Epithelial cell of esophagus (primary cell): Measurements from ENCODE around the gene PLAGL1.

Experiments
- DNase-seq: peaks from one replicate; pipeline ENCODE4 v3.0.0; 2010; ENCODE audit warnings: low read depth
- H3K4me3 ChIP-seq: 2 replicates; pipeline ENCODE4 v1.5.1; 2011; ENCODE audit warnings: mild to moderate bottlenecking, low read length, control low read depth
- TF ChIP-seq, protein P1 (sequence below): IDR thresholded peaks from 2 replicates; pipeline ENCODE4 v1.5.1; 2011; ENCODE audit warnings: low read depth, mild to moderate bottlenecking, low read length, control low read depth, inconsistent platforms; ENCODE audit not compliant: insufficient read depth; ENCODE audit errors: missing control alignments

Gene PLAGL1

DNA sequence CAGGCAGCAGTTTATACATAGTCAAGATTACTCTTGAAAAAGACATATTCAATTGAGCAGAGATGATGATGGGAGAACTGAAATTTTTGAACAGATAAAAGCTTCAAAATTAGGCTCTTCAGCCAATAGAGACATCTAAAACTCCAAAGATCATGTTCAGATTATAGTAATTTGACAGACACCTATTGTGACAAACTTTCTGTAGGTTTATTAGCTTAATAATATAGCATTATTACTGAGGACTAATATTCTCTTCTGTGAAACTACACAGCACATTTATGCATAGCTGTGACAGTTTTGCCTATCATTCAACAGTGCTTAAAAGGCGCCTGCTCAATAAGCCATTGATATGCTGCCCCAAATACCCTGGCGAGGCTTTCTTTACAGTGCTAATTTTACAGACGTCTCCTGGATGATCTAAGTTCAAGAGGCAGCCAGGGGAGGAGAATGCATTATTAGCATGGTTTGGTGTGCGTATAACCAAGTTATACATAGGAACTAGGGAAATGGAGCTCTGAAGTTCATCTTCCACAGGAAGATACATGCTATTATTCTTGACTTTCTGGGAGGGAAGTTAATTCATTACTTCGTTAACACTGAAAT is 21.5 kb downstream of the PLAGL1 start:
- no peak overlapping the region for H3K4me3 ChIP-seq
- TF ChIP-seq, protein P1, sequence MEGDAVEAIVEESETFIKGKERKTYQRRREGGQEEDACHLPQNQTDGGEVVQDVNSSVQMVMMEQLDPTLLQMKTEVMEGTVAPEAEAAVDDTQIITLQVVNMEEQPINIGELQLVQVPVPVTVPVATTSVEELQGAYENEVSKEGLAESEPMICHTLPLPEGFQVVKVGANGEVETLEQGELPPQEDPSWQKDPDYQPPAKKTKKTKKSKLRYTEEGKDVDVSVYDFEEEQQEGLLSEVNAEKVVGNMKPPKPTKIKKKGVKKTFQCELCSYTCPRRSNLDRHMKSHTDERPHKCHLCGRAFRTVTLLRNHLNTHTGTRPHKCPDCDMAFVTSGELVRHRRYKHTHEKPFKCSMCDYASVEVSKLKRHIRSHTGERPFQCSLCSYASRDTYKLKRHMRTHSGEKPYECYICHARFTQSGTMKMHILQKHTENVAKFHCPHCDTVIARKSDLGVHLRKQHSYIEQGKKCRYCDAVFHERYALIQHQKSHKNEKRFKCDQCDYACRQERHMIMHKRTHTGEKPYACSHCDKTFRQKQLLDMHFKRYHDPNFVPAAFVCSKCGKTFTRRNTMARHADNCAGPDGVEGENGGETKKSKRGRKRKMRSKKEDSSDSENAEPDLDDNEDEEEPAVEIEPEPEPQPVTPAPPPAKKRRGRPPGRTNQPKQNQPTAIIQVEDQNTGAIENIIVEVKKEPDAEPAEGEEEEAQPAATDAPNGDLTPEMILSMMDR = no peak
- DNase-seq = no peak

DNA sequence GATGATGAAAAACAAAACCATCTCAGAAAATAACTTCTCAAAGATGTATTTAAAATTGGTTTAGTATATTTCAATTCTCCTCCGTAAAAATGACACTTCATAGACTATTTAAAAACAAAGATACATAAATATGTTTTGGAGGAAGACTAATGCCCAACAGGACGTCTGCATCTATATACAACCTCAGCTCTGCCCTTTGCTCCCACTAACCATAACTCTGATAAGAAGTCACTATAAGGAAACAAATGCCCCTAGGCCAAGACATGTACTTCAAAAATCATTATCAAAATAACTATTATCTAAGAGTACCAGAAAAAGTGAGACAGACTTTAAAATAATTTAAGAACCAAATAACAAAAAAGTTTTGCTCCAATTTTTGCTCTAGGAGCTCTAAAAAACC is 23.4 kb downstream of the PLAGL1 start:
- TF ChIP-seq, protein P1 = no peak
- no peak overlapping the region for H3K4me3 ChIP-seq
- no peak for DNase-seq

DNA sequence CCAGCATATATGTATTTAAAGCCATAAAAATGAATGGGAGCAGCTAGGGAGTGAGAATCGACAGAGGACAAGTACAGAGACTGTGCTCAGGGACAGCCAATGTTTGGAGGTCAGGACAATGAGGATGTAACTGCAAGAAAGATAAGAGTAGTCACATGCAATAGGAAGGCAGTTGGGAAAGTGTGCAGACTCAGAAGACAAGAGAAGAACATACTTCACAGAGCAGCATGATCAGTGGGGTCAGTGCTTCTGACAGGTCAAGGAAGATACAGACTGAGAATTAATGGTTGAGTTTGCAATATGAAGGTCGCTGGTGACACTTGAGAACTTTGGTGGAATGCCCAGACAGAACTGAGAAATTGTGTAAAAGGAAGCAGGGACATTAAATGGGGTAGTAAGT is 25.1 kb downstream of the PLAGL1 start:
- TF ChIP-seq, protein P1 = no peak
- no peak for DNase-seq
- no peak overlapping the region for H3K4me3 ChIP-seq

DNA sequence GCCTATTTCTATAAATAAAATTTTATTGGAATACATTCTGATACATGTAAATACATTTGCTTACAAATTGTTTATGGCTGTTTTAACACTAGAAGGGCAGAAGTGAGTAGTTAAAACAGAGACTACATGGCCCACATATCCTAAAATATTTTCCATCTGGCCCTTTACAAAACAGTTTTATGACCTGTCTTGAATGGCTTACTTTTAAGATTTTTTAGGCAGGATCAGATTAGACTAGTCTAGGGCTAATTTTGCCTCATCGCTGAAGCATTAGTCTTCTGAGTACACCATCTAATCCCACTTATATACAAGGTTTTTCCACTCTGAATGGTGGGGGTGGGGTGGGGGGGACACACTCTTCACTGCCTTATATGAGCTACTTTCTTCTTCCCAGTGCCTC is 27.1 kb downstream of the PLAGL1 start:
- DNase-seq = no peak
- H3K4me3 ChIP-seq = no peak overlapping the region
- TF ChIP-seq, protein P1 = no peak

DNA sequence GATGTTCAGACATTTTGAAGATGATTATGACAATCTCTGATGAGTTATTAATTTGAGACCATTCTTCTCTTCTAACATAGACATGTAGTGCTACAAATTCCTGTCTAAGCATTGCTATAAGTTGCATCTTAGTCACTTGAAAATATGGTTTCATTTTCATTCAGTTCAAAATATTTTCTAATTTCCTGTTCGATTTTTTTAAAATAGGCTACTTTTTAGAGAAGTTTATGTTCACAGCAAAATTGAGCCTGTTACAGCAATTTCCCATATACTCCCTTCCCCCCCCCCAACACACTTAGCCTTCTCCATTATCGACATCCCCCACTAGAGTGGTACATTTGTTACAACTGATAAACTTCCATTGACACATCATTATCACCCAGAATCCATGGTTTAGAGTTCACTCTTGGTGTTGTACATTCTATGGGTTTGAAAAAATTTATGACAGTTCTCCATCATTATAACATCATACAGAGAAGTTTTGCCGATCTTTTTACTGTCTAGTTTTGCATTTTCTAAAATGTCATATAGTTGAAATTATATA is 31.2 kb downstream of the PLAGL1 start:
- DNase-seq = no peak
- no peak overlapping the region for H3K4me3 ChIP-seq
- TF ChIP-seq, protein P1 = no peak

DNA sequence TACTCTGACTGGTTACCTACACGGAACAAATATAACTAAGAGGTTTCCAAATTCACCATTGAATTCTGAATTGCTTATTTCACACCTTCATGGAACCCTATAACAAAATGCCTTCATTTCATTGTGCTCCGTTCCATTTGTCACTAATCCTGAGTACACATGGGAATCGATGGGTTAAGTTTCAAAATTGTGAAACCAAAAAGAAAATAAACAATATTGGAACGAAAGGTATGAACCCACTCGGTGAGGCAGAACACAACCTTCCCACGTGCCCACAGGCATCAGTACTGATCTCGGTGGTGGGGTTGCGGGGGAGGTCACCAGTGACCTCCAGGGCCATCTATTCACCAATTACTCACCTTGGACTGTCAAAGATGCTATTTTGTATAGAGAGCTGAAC is 34.0 kb downstream of the PLAGL1 start:
- H3K4me3 ChIP-seq = no peak overlapping the region
- no peak for DNase-seq
- TF ChIP-seq, protein P1 = no peak
